HCT116 (cell line): ENCODE data around the gene DDX60. TPM values are rescaled to one million over a fixed set of nuclear protein-coding genes. Genes with fewer than 3 reads are reported as not detected.

Experiments used
- ATAC-seq: fragments of 200-7000 bp; cut with Tn5 transposase; 2 replicates; pipeline ENCODE4 v1.9.1; 2020; ENCODE audit warnings: mild to moderate bottlenecking, moderate library complexity
- BruUV-seq: library from RNA; stranded (reverse); fragments of 400-500 nt; replicated peaks from 2 replicates; lab custom pipeline; 2021; lab: Mats Ljungman, UMichigan
- CTCF ChIA-PET: fragments of 300-600 bp; sonication (Branson Sonifier 250); formaldehyde crosslinking; loops from one replicate; lab custom pipeline; 2021; ENCODE audit warnings: antibody characterized with exemption; lab: Charles Lee
- POLR2A ChIA-PET: fragments of 300-600, 350-600 bp; sonication (Branson Sonifier 250); formaldehyde crosslinking; loops from one replicate; lab custom pipeline; 2021; ENCODE audit warnings: antibody characterized with exemption; lab: Charles Lee
- RAD21 ChIA-PET, 2 experiments: fragments of 300-600 bp; sonication (Branson Sonifier 250); formaldehyde crosslinking; loops; one replicate each; lab custom pipeline; 2023; ENCODE audit warnings: low total read pairs in 2 of 2; ENCODE audit not compliant: uncharacterized antibody in 2 of 2, unreplicated experiment in 2 of 2, low non-redundant PET in 1 of 2; lab: Charles Lee
- DNase-seq: peaks from one replicate; pipeline ENCODE4 v3.0.0-alpha.2; 2010; ENCODE audit warnings: low read depth, low spot score
- H2AFZ ChIP-seq: fragments of 200-600 bp; shearing (Covaris generic), sonication (generic); 2 replicates; pipeline ENCODE4 v1.6.1; 2017; ENCODE audit warnings: low read depth, mixed run types, mixed read lengths, antibody characterized with exemption, low read length; ENCODE audit not compliant: poor library complexity, severe bottlenecking
- H3K27ac ChIP-seq: 2 replicates; pipeline ENCODE4 v1.5.1; 2012; ENCODE audit warnings: low read depth, low read length
- H3K27me3 ChIP-seq: fragments of 200-600 bp; sonication (generic); 2 replicates; pipeline ENCODE4 v1.6.1; 2016; ENCODE audit warnings: mixed run types, low read length, mixed read lengths; ENCODE audit not compliant: insufficient read depth
- H3K36me3 ChIP-seq, 2 experiments: fragments of 200-500 bp in 1 of 2; fragments of 200-600 bp in 1 of 2; sonication (Bioruptor generic) in 1 of 2; sonication (generic) in 1 of 2; 2 replicates each; pipeline versions ENCODE4 v1.5.1 to v1.6.1; 2014 to 2016; ENCODE audit warnings: low read length in 2 of 2, inconsistent platforms in 1 of 2, mixed read lengths in 1 of 2, mixed run types in 1 of 2; ENCODE audit not compliant: insufficient read depth in 2 of 2, control insufficient read depth in 1 of 2
- H3K4me1 ChIP-seq, 2 experiments: fragments of 200-600 bp in 1 of 2; sonication (generic) in 1 of 2; 2 replicates each; pipeline versions ENCODE4 v1.5.1 to v1.6.1; 2012 to 2017; ENCODE audit warnings: low read length in 2 of 2, inconsistent platforms in 1 of 2, mild to moderate bottlenecking in 1 of 2, mixed read lengths in 1 of 2, mixed run types in 1 of 2, moderate library complexity in 1 of 2; ENCODE audit not compliant: insufficient read depth in 2 of 2, control insufficient read depth in 1 of 2
- H3K4me2 ChIP-seq: fragments of 200-600 bp; sonication (generic); 2 replicates; pipeline ENCODE4 v1.6.1; 2017; ENCODE audit warnings: mixed run types, low read length, mixed read lengths
- H3K4me3 ChIP-seq, 2 experiments: fragments of 200-600 bp in 1 of 2; sonication (generic) in 1 of 2; replicated peaks in 1 of 2; 2 replicates each; pipeline ENCODE4 v1.5.1; 2011 to 2016; ENCODE audit warnings: low read length in 2 of 2, control low read depth in 1 of 2, low read depth in 1 of 2, mild to moderate bottlenecking in 1 of 2, mixed read lengths in 1 of 2, mixed run types in 1 of 2
- H3K79me2 ChIP-seq: fragments of 200-600 bp; sonication (generic); 2 replicates; pipeline ENCODE4 v1.6.1; 2017; ENCODE audit warnings: mild to moderate bottlenecking, mixed run types, low read length, moderate library complexity, mixed read lengths; ENCODE audit not compliant: insufficient read depth
- H3K9ac ChIP-seq: fragments of 200-600 bp; sonication (generic); 2 replicates; pipeline ENCODE4 v1.6.1; 2016; ENCODE audit warnings: low read length, mixed read lengths
- H3K9me2 ChIP-seq: fragments of 200-600 bp; sonication (generic), shearing (Covaris generic); 2 replicates; pipeline ENCODE4 v1.6.1; 2017; ENCODE audit warnings: mixed run types, mild to moderate bottlenecking, moderate library complexity; ENCODE audit not compliant: insufficient read depth
- H3K9me3 ChIP-seq, 2 experiments: fragments of 200-500 bp in 1 of 2; fragments of 200-600 bp in 1 of 2; sonication (Bioruptor generic) in 1 of 2; sonication (generic) in 1 of 2; 2 replicates each; pipeline ENCODE4 v1.6.1; 2014 to 2017; ENCODE audit warnings: low read length in 2 of 2, mixed read lengths in 2 of 2, inconsistent platforms in 1 of 2, low read depth in 1 of 2, mild to moderate bottlenecking in 1 of 2, mixed run types in 1 of 2, moderate library complexity in 1 of 2; ENCODE audit not compliant: control insufficient read depth in 1 of 2, insufficient read depth in 1 of 2
- H4K20me1 ChIP-seq: fragments of 200-600 bp; sonication (generic), shearing (Covaris generic); 2 replicates; pipeline ENCODE4 v1.6.1; 2017; ENCODE audit warnings: mixed run types, mild to moderate bottlenecking, moderate library complexity; ENCODE audit not compliant: insufficient read depth
- JUND ChIP-seq: IDR thresholded peaks from 2 replicates; pipeline ENCODE4 v1.6.1; 2012
- MAX ChIP-seq: IDR thresholded peaks from 2 replicates; pipeline ENCODE4 v1.6.1; 2012
- POLR2A ChIP-seq: IDR thresholded peaks from 2 replicates; pipeline ENCODE4 v1.7.0; 2011; ENCODE audit warnings: borderline replicate concordance; ENCODE audit not compliant: insufficient read depth, insufficient read length; ENCODE audit errors: extremely low read depth
- SP1 ChIP-seq: IDR thresholded peaks from 2 replicates; pipeline ENCODE4 v1.6.1; 2012; ENCODE audit warnings: low read depth
- YY1 ChIP-seq: IDR thresholded peaks from 2 replicates; pipeline ENCODE4 v1.6.1; 2011; ENCODE audit warnings: low read length, low read depth, moderate library complexity, mild to moderate bottlenecking; ENCODE audit not compliant: insufficient replicate concordance; ENCODE audit errors: extremely low read depth
- ZFX ChIP-seq: fragments of 450-650 bp; IDR thresholded peaks from 2 replicates; pipeline ENCODE4 v1.6.1; 2017
- ZNF274 ChIP-seq: fragments of 200-500 bp; sonication (Bioruptor generic); IDR thresholded peaks from 2 replicates; pipeline ENCODE4 v1.6.1; 2014; ENCODE audit warnings: mild to moderate bottlenecking, low read depth, low read length, inconsistent platforms
- intact Hi-C: fragments of 100-400 bp; cut with micrococcal nuclease; formaldehyde crosslinking; loops from 2 replicates; pipeline ENCODE4 v1.10.0; 2022
- total RNA-seq: library from RNA; stranded (reverse); gene quantifications from one replicate; pipeline ENCODE4 v1.2.1, GENCODE V29; 2021; ENCODE audit not compliant: unreplicated experiment

DDX60 gene
- total RNA-seq, 1 experiment from 2014 or later, result 6.5 TPM

GRCh38 chr4:168203233-168203911, 115.2 kb downstream of the DDX60 start:
- no TSS peak for BruUV-seq
- POLR2A ChIA-PET, result no interaction called here
- H3K4me3 ChIP-seq, result no peak overlapping the region
- no peaks in the 10 kb centered on the region for H3K9me2 ChIP-seq
- no peaks in the 10 kb centered on the region for H4K20me1 ChIP-seq
- H3K36me3 ChIP-seq, result no peaks in the 10 kb centered on the region
- no peaks in the 10 kb centered on the region for H3K4me1 ChIP-seq
- RAD21 ChIA-PET, result no interaction called here
- H2AFZ ChIP-seq, result no peak overlapping the region
- H3K4me2 ChIP-seq, result no peak overlapping the region
- no peak overlapping the region for H3K27ac ChIP-seq
- intact Hi-C loops, result no loop called here
- CTCF ChIA-PET, result no interaction called here
- H3K9me3 ChIP-seq, result peaks cover 4 to 9% of the 10 kb centered on the region in 2 experiments; a peak in 2 of 4 replicates
- no peak for DNase-seq
- H3K9ac ChIP-seq, result no peak overlapping the region
- H3K27me3 ChIP-seq, result no peaks in the 10 kb centered on the region
- TF ChIP-seq YY1, result no peak
- TF ChIP-seq POLR2A, result no peak
- TF ChIP-seq ZNF274, result no peak
- no peak for TF ChIP-seq SP1
- TF ChIP-seq ZFX, result no peak
- no peaks in the 10 kb centered on the region for H3K79me2 ChIP-seq
- ATAC-seq, result no peak

- DNase-seq, result no peak
- no TSS peak for BruUV-seq
- no peak overlapping the region for H3K4me3 ChIP-seq
- no peak overlapping the region for H2AFZ ChIP-seq
- H4K20me1 ChIP-seq, result no peaks in the 10 kb centered on the region
- H3K27ac ChIP-seq, result no peak overlapping the region
- H3K36me3 ChIP-seq, result no peaks in the 10 kb centered on the region
- ChIA-PET POLR2A (no interaction called here), CTCF (no interaction called here), RAD21 (no interaction called here)
- peaks cover 4 to 9% of the 10 kb centered on the region in 2 experiments; a peak in 2 of 4 replicates for H3K9me3 ChIP-seq
- H3K4me2 ChIP-seq, result no peak overlapping the region
- H3K4me1 ChIP-seq, result no peaks in the 10 kb centered on the region
- ATAC-seq, result no peak
- no peaks in the 10 kb centered on the region for H3K79me2 ChIP-seq
- no peaks in the 10 kb centered on the region for H3K27me3 ChIP-seq
- no peak for TF ChIP-seq JUND
- TF ChIP-seq MAX, result no peak
- H3K9me2 ChIP-seq, result no peaks in the 10 kb centered on the region; the same call in 1 of the 2 replicates
- intact Hi-C loops, result no loop called here
- H3K9ac ChIP-seq, result no peak overlapping the region
Measured at GRCh38 chr4:168200685-168201084, 117.9 kb downstream of the DDX60 start.
